ENCODE data around the gene FILIP1. TPM values are rescaled to one million over a fixed set of nuclear protein-coding genes. Genes with fewer than 3 reads are reported as not detected.

Gene FILIP1
- total RNA-seq, 1 donor from 2014 or later = 11.3 TPM

- no peak for DNase-seq (ENCODE audit: low spot score)
These were observed 159.1 kb downstream of the FILIP1 start for GRCh38 chr6:75334266-75335040.

DNA sequence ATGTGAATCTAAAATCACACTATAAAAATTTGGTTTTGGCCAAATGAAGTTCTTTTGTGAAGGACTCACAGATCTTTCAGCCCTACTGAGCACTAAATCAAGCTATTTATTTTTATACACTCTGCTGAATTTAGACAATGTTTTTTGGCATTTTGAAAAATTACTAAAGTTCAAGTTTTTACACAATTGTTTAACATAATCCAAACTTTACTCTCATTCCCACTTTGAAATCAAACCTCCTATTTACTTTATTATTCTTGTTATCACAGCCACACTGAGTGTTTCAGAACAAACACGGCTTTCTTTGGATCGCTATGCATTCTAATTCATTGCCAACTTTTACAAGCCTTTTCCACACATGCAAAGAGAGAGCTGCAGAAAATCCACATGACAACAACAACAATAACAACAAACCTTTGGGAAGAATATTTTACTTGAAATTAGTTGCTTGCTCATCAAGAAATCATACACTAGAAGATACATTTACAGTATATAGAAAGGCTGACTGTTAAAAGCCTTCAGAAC lies 159.9 kb downstream of the FILIP1 start:
- no peak for DNase-seq (ENCODE audit: low spot score)

DNA sequence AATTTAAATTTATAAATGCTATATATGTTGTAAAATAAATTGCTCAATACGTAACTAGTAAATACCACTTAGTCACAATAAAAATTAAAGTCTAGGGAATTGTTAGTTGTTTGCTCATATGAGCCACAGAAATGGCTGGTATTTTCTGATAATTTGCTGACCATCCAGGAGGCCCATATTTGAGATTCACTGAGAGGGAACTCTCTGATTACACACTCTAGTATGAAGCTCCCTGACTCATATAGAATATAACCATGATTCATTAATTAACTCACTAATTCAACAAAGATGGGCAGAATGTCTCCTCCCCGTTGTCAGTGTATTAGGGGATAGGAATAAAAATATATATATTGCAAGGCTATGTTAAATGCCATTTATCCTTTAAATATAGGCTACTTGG lies 162.4 kb downstream of the FILIP1 start:
- no peak for DNase-seq (ENCODE audit: low spot score)

DNA sequence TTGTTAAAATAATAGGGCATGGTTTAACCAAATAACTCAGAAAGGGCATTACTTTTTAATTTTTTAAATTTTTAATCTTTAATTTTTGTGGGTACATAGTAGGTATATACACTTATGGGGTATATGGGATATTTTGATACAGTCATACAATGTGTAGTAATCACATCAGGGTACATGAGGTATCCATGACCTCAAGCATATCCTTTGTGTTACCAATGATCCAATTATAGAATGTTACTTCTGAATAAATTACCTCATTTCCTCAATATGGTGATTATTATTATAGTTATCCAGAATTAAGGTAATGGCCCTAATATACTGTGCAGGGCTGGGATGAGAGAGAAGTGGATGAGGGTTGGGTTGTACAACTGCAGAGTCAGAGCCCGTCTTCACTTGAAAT lies 163.9 kb downstream of the FILIP1 start:
- DNase-seq (ENCODE audit: low spot score) = no peak

- no peak for DNase-seq (ENCODE audit: low spot score)
These were observed 165.8 kb downstream of the FILIP1 start for GRCh38 chr6:75327807-75328206.

- DNase-seq (ENCODE audit: low spot score) = no peak
These were observed 166.9 kb downstream of the FILIP1 start for GRCh38 chr6:75326557-75327258.

GRCh38 chr6:75318900-75319299 lies 174.7 kb downstream of the FILIP1 start:
- DNase-seq (ENCODE audit: low spot score) = no peak

- DNase-seq (ENCODE audit: low spot score) = no peak
These were observed 175.9 kb downstream of the FILIP1 start for GRCh38 chr6:75317503-75318206.

- DNase-seq (ENCODE audit: low spot score) = no peak
These were observed 177.6 kb downstream of the FILIP1 start for GRCh38 chr6:75315978-75316377.

GRCh38 chr6:75308250-75308988 lies 185.2 kb downstream of the FILIP1 start:
- no peak for DNase-seq (ENCODE audit: low spot score)

DNA sequence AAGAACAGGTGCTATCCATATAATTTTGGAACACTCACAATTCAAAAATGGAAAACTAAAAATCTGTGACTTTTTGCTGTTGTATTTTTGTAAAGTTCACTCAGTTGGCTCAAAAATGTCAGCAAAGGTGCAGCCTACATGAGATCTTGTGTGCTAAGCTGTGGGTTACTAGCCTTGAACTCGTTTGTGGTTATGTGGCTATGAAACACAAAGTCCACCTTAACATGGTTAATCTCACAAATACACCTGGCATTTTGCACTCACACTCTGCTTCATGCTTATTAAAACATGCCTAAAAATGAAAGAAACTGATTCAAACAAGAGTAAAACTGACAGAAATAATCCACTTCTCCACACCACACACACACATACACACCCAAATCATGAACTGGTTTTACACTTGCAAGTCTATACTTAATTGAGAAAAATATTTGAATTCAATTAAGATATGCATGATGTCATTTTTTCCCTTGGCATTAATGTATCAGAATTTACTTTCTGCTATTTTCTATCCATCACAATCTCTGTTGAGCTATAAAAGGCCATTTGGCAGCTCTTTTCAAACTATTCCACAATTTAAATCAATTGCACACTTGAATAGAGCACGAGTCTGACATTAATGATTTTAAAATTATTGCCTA lies 186.1 kb downstream of the FILIP1 start:
- DNase-seq (ENCODE audit: low spot score) = no peak

GRCh38 chr6:75306064-75306463 lies 187.5 kb downstream of the FILIP1 start:
- no peak for DNase-seq (ENCODE audit: low spot score)

DNA sequence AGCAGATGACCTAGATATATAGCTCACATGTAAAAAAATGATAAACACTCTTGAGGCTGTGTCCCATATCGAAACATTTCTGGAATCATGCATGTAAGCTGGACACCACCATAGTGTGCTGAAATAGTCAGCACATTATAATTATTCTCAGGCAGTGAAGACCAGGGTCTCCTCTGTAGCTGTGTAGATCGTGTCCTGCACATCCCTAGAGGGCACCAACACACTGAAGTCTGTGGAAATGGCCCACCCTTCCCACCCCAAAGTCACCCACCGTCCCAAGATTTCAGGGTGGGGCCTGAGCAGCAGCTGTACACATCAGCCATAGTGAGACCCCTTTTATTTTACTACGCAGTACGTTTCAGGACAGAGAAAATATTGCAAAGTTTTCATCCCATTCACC lies 188.0 kb downstream of the FILIP1 start:
- DNase-seq (ENCODE audit: low spot score) = no peak

- DNase-seq (ENCODE audit: low spot score) = no peak
These were observed 191.3 kb downstream of the FILIP1 start for GRCh38 chr6:75302280-75302679.

- no peak for DNase-seq (ENCODE audit: low spot score)
These were observed 192.1 kb downstream of the FILIP1 start for GRCh38 chr6:75301537-75301936.

- DNase-seq (ENCODE audit: low spot score) = no peak
These were observed 192.5 kb downstream of the FILIP1 start for GRCh38 chr6:75301088-75301487.

- DNase-seq (ENCODE audit: low spot score) = no peak
These were observed 193.1 kb downstream of the FILIP1 start for GRCh38 chr6:75300531-75300855.

DNA sequence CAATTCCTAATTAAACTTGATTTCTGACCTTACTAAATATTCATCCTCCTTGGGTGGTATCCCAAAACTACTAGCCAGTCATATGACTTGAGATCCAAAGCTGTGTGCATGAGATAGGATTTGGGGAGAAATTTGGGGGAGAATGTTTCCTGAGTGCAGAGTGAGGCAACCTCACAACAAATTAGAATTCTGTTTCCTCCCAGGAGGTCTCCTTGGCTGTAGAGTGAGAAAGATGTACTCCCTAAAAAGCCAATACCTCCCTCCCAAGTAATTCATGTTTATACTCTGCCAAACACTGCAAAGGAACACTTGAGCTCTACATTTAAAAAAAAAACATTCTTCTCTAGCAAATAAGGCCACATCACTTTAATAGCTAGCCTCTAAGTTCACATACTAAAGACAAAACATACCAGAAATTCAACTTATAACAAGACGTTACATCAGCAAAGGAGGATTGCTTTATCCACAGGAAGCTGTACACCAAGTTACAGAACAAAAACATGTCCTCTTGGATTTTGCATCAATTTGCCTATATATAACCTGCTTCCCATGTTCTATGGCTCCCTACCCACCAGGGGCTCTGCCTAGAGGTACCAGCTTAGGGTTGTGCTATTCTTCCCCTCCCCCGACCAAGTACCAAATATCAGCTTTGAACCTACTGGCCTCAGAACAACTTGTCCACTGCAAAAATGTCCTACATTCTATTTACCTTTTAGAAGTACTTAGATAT lies 193.6 kb downstream of the FILIP1 start:
- no peak for DNase-seq (ENCODE audit: low spot score)

DNA sequence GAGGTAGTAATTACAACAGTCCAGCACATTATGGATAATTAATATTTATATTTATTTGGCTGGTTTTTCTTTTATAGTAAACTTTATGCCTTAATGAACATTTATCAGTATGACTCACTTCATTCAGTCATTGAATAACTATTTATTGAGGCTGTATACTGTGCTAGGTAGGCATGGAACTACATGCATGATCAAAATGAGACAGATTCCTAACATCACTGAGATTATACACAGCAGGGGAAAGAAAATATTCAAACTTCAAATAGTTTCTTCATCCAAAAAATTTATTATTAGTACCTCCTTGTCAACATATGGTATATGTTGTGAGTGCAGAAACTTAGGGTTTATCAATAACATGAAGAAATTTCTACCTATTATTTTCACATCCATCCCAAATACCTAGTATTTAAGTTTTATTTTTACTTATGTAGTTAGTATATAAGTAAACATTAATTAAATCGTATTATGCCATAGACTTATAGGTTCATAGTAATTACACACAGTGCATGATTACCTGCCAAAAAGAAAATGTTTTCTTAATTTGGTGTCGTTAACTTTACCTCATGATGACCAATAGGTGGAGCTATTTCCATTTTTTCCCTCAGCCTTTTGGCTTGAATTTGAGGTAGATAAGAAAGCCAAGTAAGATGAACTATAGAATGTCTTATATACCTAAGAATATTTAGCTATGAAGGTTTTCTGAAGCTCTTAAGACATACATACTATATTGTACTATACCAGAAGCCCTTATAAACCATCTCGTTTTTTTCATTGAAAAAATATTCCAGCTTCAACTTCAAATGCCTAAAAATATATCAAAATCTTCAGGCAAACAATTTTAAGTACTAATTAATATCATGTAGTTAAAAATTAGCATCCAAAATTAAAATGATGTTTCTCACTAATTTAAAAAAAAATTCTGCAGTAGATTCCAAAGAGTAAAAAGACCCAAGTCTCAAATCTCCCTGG lies 196.5 kb downstream of the FILIP1 start:
- no peak for DNase-seq (ENCODE audit: low spot score)

GRCh38 chr6:75292555-75292954 lies 201.0 kb downstream of the FILIP1 start:
- no peak for DNase-seq (ENCODE audit: low spot score)

Measured in ureter (tissue), 1 donor.